ENCODE results near the gene MELTF. TPM values are rescaled to one million over a fixed set of nuclear protein-coding genes. Genes with fewer than 3 reads are reported as not detected.

MELTF gene
- total and polyA plus RNA-seq, 9 of the 15 experiments (the other 6 are each of a cell fraction or from before 2014, with no cell fraction given), result 0.35 to 10.5 (median 4.5) TPM

DNA sequence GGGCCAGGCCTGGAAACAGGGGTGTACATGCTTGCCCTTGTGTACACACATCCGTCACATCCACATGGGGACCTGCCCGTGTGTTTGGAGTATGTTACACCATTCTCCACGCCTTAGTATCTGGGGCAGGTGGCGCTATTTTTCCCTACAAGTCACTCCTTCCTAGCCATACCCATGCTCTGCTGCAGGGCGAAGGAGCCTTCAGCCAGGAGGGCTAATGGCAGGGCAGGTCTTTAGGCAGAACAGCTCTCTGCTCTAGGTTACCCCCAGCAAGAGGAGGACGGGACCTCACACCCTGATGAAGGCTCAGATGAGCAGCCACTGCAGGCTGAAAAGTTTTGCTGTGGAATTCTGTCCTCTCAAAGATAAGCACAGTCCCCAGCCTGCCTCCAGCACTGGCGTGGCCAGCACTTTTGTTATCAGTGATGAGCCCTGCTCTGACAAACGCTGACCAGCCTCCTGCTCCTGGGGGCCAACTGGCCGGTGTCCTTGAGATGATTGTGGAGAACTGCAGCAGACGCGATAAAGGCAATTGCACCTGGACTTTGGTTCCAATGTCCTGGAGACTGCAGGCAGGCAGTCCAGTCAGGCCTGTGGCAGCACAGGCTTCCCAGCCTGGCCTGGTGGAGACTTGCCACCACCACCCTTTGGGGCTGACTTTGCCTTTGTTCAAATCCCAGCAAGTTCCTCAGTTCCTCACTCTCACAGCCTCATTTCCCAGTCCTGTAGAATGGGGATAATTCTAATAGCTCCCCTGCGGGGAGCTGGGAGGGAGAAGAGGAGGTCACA is 41.2 kb downstream of the MELTF start (continued):
- TF ChIP-seq, protein P1, sequence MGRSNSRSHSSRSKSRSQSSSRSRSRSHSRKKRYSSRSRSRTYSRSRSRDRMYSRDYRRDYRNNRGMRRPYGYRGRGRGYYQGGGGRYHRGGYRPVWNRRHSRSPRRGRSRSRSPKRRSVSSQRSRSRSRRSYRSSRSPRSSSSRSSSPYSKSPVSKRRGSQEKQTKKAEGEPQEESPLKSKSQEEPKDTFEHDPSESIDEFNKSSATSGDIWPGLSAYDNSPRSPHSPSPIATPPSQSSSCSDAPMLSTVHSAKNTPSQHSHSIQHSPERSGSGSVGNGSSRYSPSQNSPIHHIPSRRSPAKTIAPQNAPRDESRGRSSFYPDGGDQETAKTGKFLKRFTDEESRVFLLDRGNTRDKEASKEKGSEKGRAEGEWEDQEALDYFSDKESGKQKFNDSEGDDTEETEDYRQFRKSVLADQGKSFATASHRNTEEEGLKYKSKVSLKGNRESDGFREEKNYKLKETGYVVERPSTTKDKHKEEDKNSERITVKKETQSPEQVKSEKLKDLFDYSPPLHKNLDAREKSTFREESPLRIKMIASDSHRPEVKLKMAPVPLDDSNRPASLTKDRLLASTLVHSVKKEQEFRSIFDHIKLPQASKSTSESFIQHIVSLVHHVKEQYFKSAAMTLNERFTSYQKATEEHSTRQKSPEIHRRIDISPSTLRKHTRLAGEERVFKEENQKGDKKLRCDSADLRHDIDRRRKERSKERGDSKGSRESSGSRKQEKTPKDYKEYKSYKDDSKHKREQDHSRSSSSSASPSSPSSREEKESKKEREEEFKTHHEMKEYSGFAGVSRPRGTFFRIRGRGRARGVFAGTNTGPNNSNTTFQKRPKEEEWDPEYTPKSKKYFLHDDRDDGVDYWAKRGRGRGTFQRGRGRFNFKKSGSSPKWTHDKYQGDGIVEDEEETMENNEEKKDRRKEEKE (IDR thresholded peaks at IDR 0.05; ENCODE audit: borderline replicate concordance in 1 of 2, control insufficient read depth in 1 of 2, low read depth in 2 of 2, low read length in 1 of 2), result no peak
- no peak for TF ChIP-seq RHOXF2B (CRISPR knock-in tag; conservative IDR thresholded peaks at IDR 0.05)
- TF ChIP-seq, protein P2, sequence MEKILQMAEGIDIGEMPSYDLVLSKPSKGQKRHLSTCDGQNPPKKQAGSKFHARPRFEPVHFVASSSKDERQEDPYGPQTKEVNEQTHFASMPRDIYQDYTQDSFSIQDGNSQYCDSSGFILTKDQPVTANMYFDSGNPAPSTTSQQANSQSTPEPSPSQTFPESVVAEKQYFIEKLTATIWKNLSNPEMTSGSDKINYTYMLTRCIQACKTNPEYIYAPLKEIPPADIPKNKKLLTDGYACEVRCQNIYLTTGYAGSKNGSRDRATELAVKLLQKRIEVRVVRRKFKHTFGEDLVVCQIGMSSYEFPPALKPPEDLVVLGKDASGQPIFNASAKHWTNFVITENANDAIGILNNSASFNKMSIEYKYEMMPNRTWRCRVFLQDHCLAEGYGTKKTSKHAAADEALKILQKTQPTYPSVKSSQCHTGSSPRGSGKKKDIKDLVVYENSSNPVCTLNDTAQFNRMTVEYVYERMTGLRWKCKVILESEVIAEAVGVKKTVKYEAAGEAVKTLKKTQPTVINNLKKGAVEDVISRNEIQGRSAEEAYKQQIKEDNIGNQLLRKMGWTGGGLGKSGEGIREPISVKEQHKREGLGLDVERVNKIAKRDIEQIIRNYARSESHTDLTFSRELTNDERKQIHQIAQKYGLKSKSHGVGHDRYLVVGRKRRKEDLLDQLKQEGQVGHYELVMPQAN (IDR thresholded peaks at IDR 0.05; ENCODE audit: borderline replicate concordance), result no peak
- TF ChIP-seq RFX1 (IDR thresholded peaks at IDR 0.05), result no peak
- no peak for TF ChIP-seq ZNF507 (tag; conservative IDR thresholded peaks at IDR 0.05)
- no peak for TF ChIP-seq ZNF586 (CRISPR knock-in tag; conservative IDR thresholded peaks at IDR 0.05)
- TF ChIP-seq MIER1 (IDR thresholded peaks at IDR 0.05; ENCODE audit: low read depth), result no peak
- no peak for TF ChIP-seq XRCC4 (IDR thresholded peaks at IDR 0.05; ENCODE audit: extremely low read depth, insufficient read depth, insufficient read length)
- TF ChIP-seq SAFB2 (IDR thresholded peaks at IDR 0.05; ENCODE audit: borderline replicate concordance, low read depth, low read length, severe bottlenecking), result no peak
- TF ChIP-seq, protein P3, sequence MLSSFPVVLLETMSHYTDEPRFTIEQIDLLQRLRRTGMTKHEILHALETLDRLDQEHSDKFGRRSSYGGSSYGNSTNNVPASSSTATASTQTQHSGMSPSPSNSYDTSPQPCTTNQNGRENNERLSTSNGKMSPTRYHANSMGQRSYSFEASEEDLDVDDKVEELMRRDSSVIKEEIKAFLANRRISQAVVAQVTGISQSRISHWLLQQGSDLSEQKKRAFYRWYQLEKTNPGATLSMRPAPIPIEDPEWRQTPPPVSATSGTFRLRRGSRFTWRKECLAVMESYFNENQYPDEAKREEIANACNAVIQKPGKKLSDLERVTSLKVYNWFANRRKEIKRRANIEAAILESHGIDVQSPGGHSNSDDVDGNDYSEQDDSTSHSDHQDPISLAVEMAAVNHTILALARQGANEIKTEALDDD (IDR thresholded peaks at IDR 0.05), result 0 out of 2 replicates have a peak, but pooled peaks have one; percentile 45
- TF ChIP-seq, protein P4, sequence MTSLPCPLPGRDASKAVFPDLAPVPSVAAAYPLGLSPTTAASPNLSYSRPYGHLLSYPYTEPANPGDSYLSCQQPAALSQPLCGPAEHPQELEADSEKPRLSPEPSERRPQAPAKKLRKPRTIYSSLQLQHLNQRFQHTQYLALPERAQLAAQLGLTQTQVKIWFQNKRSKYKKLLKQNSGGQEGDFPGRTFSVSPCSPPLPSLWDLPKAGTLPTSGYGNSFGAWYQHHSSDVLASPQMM (CRISPR knock-in tag; IDR thresholded peaks at IDR 0.05), result no peak
- peak; percentile 83; the same call in 1 of the 2 replicates for TF ChIP-seq RUNX1 (IDR thresholded peaks at IDR 0.05; ENCODE audit: low read depth)
- TF ChIP-seq CAMTA2 (CRISPR knock-in tag; conservative IDR thresholded peaks at IDR 0.05), result no peak
- TF ChIP-seq SETDB1 (IDR thresholded peaks at IDR 0.05; ENCODE audit: low read length), result peak; percentile 17
- TF ChIP-seq, protein P5, sequence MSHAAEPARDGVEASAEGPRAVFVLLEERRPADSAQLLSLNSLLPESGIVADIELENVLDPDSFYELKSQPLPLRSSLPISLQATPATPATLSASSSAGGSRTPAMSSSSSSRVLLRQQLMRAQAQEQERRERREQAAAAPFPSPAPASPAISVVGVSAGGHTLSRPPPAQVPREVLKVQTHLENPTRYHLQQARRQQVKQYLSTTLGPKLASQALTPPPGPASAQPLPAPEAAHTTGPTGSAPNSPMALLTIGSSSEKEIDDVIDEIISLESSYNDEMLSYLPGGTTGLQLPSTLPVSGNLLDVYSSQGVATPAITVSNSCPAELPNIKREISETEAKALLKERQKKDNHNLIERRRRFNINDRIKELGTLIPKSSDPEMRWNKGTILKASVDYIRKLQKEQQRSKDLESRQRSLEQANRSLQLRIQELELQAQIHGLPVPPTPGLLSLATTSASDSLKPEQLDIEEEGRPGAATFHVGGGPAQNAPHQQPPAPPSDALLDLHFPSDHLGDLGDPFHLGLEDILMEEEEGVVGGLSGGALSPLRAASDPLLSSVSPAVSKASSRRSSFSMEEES (CRISPR knock-in tag; IDR thresholded peaks at IDR 0.05), result no peak
- no peak for TF ChIP-seq KDM5B (IDR thresholded peaks at IDR 0.05; ENCODE audit: insufficient replicate concordance, low read depth, low read length)
- no peak for TF ChIP-seq KLF1 (tag; IDR thresholded peaks at IDR 0.05)
- no peak for TF ChIP-seq IRF2 (CRISPR knock-in tag; IDR thresholded peaks at IDR 0.05)

Data from K562 (cell line).